Measurements from ENCODE around the gene RBM10. TPM values are rescaled to one million over a fixed set of nuclear protein-coding genes. Genes with fewer than 3 reads are reported as not detected.
"Not testable (repeated sequence)": the region's sequence is repeated elsewhere in the genome, so short reads cannot be mapped to it uniquely, and the experiment has no call there.

Gene RBM10
- total RNA-seq, 1 donor from 2014 or later = 34.5 TPM

- Histone ChIP-seq H3K4me3 (ENCODE audit: low read depth, low read length) (no peak overlapping the region), H3K36me3 (ENCODE audit: control insufficient read depth, insufficient read depth, low read length) (no peaks in the 10 kb centered on the region), H3K27me3 (ENCODE audit: control insufficient read depth, insufficient read depth, low read length) (no peaks in the 10 kb centered on the region)
- DNase-seq (ENCODE audit: low read depth) = no peak
- no peak for TF ChIP-seq CTCF (IDR thresholded peaks at IDR 0.05; ENCODE audit: insufficient read depth, low read length, poor library complexity, severe bottlenecking)
Measured at GRCh38 chrX:47112316-47112954, 32.6 kb upstream of the RBM10 start.

- not testable (repeated sequence) for H3K27me3 ChIP-seq (ENCODE audit: control insufficient read depth, insufficient read depth, low read length); DNase-seq (ENCODE audit: low read depth); H3K4me3 ChIP-seq (ENCODE audit: low read depth, low read length); H3K36me3 ChIP-seq (ENCODE audit: control insufficient read depth, insufficient read depth, low read length)
Measured at GRCh38 chrX:47116551-47117110, 28.4 kb upstream of the RBM10 start.

GRCh38 chrX:47124466-47124865 lies 20.6 kb upstream of the RBM10 start:
- H3K36me3 ChIP-seq (ENCODE audit: control insufficient read depth, insufficient read depth, low read length); H3K4me3 ChIP-seq (ENCODE audit: low read depth, low read length); H3K27me3 ChIP-seq (ENCODE audit: control insufficient read depth, insufficient read depth, low read length); DNase-seq (ENCODE audit: low read depth): not testable (repeated sequence)

- TF ChIP-seq CTCF (IDR thresholded peaks at IDR 0.05; ENCODE audit: insufficient read depth, low read length, poor library complexity, severe bottlenecking) = no peak
- peak overlapping the region; percentile 53 for H3K4me3 ChIP-seq (ENCODE audit: low read depth, low read length)
- no peaks in the 10 kb centered on the region for H3K36me3 ChIP-seq (ENCODE audit: control insufficient read depth, insufficient read depth, low read length)
- no peaks in the 10 kb centered on the region for H3K27me3 ChIP-seq (ENCODE audit: control insufficient read depth, insufficient read depth, low read length)
- peak; percentile 76 for DNase-seq (ENCODE audit: low read depth)
Measured at GRCh38 chrX:47129157-47129898, 15.7 kb upstream of the RBM10 start.

GRCh38 chrX:47129899-47130358 lies 15.1 kb upstream of the RBM10 start:
- DNase-seq (ENCODE audit: low read depth) = no peak
- no peaks in the 10 kb centered on the region for H3K36me3 ChIP-seq (ENCODE audit: control insufficient read depth, insufficient read depth, low read length)
- no peaks in the 10 kb centered on the region for H3K27me3 ChIP-seq (ENCODE audit: control insufficient read depth, insufficient read depth, low read length)
- peak overlapping the region; percentile 53 for H3K4me3 ChIP-seq (ENCODE audit: low read depth, low read length)
- TF ChIP-seq CTCF (IDR thresholded peaks at IDR 0.05; ENCODE audit: insufficient read depth, low read length, poor library complexity, severe bottlenecking) = no peak

GRCh38 chrX:47133493-47133892 lies 11.5 kb upstream of the RBM10 start:
- no peak for TF ChIP-seq CTCF (IDR thresholded peaks at IDR 0.05; ENCODE audit: insufficient read depth, low read length, poor library complexity, severe bottlenecking)

GRCh38 chrX:47135650-47136049 lies 9.4 kb upstream of the RBM10 start:
- H3K36me3 ChIP-seq (ENCODE audit: control insufficient read depth, insufficient read depth, low read length); H3K4me3 ChIP-seq (ENCODE audit: low read depth, low read length); H3K27me3 ChIP-seq (ENCODE audit: control insufficient read depth, insufficient read depth, low read length); DNase-seq (ENCODE audit: low read depth): not testable (repeated sequence)

More at GRCh38 chrX:47133493-47133892, 11.5 kb upstream of the RBM10 start:
- Histone ChIP-seq H3K4me3 (ENCODE audit: low read depth, low read length) (no peak overlapping the region), H3K36me3 (ENCODE audit: control insufficient read depth, insufficient read depth, low read length) (no peaks in the 10 kb centered on the region), H3K27me3 (ENCODE audit: control insufficient read depth, insufficient read depth, low read length) (no peaks in the 10 kb centered on the region)
- no peak for DNase-seq (ENCODE audit: low read depth)
